Epithelial cell of esophagus (primary cell): Measurements from ENCODE around the gene CYB5RL.

Experiments used
- DNase-seq: peaks from one replicate; pipeline ENCODE4 v3.0.0; 2010; ENCODE audit warnings: low read depth
- H3K4me3 ChIP-seq: 2 replicates; pipeline ENCODE4 v1.5.1; 2011; ENCODE audit warnings: mild to moderate bottlenecking, low read length, control low read depth
- TF ChIP-seq, protein P1 (sequence below): IDR thresholded peaks from 2 replicates; pipeline ENCODE4 v1.5.1; 2011; ENCODE audit warnings: low read depth, mild to moderate bottlenecking, low read length, control low read depth, inconsistent platforms; ENCODE audit not compliant: insufficient read depth; ENCODE audit errors: missing control alignments

CYB5RL gene

DNA sequence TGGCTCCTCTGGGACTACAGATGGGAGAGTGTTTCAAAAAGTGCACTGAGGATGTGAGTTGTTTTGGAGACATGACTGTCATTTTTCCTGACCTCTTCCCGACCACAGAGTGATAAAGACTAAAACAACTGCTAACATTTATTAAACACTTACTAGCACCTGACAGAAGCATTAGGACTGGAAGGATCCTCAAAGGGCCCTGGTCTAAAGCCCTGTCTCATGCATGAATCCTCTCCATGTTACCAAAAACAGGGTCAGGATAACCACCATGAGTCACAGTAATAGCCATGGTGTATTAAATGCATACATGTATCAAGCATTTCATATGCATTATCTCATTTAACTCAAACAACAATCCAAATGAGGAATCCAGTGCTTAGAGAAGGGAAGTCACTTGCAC is 11.5 kb downstream of the CYB5RL start:
- TF ChIP-seq, protein P1, sequence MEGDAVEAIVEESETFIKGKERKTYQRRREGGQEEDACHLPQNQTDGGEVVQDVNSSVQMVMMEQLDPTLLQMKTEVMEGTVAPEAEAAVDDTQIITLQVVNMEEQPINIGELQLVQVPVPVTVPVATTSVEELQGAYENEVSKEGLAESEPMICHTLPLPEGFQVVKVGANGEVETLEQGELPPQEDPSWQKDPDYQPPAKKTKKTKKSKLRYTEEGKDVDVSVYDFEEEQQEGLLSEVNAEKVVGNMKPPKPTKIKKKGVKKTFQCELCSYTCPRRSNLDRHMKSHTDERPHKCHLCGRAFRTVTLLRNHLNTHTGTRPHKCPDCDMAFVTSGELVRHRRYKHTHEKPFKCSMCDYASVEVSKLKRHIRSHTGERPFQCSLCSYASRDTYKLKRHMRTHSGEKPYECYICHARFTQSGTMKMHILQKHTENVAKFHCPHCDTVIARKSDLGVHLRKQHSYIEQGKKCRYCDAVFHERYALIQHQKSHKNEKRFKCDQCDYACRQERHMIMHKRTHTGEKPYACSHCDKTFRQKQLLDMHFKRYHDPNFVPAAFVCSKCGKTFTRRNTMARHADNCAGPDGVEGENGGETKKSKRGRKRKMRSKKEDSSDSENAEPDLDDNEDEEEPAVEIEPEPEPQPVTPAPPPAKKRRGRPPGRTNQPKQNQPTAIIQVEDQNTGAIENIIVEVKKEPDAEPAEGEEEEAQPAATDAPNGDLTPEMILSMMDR, result no peak
- DNase-seq, result no peak
- no peak overlapping the region for H3K4me3 ChIP-seq

DNA sequence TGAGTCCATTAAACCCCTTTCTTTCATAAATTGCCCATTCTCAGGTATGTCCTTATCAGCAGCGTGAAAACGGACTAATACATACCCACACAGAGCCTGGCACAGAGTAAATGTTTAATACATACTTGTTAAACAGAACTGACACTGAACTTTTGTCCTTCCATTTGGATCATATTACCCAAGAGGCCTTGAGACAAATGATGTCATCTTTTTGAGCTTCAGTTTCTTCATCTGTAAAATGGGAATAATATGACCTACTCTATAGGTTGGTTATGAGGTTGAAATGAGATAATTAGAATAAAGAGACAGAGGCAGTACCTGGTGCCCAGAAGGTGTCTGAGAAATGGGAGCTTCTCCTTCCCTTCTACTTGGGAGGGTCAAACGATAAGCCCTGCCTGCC is 13.8 kb downstream of the CYB5RL start:
- TF ChIP-seq, protein P1, result no peak
- no peak for DNase-seq

DNA sequence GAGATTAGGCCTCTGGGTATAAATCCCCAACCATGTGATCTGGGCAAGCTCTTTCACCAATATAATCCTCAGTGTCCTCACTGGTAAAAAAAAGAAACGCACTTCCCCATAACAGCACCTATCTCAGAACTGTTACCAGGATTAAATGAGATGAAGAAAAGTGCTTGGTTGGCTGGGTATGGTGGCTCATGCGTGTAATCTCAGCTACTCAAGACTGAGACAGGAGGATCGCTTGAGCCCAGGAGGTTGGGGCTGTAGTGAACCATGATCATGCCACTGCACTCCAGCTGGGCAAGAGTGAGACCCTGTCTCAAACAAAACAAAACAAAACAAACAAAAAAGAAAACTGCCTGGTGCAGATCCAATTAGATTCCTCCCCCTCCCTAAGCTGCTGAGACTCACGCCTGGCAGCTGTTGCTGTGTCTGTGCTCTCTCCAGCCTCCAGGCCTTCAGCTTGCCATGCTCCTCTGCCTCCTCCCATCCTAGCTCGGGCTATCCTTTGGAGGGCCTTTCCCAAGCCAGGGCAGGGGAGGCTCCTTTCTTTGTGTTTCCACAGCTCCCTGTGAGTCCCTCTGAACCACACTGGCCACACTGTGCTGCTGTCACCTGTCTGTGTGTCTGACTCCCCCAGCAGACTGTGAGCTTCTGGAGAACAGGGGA is 19.0 kb downstream of the CYB5RL start:
- TF ChIP-seq, protein P1, result no peak
- no peak for DNase-seq
- H3K4me3 ChIP-seq, result no peak overlapping the region

More for the DNA sequence above, 13.8 kb downstream of the CYB5RL start:
- H3K4me3 ChIP-seq, result no peak overlapping the region

DNA sequence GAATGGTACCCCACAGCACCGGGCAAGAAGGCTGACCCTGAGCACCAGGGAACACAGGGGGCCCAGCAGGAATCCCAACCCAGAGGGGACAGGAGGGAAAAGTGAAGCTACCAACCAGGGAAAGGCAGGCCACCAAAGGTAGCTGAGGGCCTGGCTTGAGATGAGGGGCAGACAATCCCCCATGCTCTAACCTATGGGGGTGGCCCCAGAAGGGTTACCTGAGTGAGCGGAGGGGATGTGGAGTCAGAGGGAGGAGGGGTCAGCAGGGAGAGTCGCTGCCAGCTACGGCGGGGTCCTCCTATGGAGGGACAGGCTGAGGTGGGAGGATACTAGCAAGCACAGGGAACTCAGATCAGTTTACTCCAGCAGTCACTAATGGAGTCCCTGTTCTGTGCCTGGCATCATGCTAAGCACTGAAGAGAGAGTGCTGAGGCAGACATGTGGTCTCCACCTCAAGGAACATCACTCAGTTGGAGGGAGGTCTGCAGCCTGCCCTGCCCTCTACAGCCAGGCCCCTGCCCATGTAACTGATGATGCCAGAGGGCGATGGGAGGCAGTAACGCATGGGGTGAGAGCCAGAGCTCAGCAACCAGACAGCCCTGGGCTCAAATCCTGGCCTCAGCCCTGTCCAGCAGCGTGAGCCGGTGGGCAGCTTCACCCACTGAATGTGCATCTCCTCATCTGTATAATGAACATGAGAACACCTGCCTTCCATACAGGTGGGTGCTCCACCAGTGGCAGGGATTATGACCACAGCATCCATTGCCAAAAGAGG is 21.3 kb downstream of the CYB5RL start:
- H3K4me3 ChIP-seq, result no peak overlapping the region
- TF ChIP-seq, protein P1, result no peak
- no peak for DNase-seq

DNA sequence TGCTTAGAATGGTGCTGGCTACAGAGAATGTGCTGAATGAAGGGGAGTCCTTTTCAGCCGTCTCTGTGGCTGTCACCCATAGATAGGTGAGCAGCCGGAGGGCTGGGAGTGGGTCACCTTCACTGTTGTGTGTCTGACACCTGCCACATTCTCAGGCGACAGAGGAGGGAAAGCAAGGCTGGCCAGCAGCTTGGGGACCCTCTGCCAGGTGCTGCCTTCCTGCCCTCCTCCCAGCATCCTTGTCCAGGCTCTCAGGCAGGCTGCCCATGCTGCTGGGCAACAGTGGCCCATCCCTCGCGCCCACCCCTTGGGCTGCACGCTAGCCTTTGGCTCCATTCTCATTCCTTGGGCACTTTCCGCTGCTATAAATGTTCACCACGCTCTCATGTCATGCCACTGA is 22.1 kb downstream of the CYB5RL start:
- TF ChIP-seq, protein P1, result no peak
- H3K4me3 ChIP-seq, result no peak overlapping the region
- no peak for DNase-seq

DNA sequence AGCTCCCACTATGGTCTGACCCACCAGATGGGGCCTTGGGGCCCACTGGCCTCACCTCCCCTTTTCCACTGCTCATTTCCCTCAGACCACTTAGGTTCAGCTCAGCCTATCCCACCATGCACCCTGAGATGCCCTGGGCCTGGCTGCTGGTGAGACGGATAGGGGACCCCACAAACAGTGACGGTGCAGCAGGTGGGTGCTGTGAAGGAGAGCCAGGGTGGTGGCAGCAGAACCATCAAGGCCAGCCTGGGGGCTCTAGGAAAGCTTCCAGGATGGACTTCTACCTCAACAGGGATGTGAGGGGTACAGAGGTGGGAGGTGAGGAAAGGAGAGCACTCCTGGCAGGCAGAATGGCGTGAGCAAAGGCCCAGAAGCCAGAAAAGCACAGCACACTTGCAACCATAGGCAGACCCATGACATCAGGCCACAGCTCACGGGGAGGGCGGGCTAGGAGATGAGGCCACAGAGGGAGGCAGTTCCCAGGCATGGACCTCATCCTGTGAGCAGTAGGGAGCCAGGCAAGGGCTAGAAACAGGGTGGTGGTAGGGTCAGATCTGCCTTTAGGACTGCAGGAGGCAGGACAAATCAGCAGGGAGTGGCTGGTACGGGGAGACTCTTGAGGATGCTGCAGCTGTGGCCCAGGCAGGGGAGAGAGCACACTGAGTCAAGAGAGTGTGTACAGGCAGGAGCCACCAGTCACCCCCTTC is 23.1 kb downstream of the CYB5RL start:
- no peak for DNase-seq
- no peak overlapping the region for H3K4me3 ChIP-seq
- TF ChIP-seq, protein P1, result no peak
